ENCODE data around the gene OR7A10.

DNA sequence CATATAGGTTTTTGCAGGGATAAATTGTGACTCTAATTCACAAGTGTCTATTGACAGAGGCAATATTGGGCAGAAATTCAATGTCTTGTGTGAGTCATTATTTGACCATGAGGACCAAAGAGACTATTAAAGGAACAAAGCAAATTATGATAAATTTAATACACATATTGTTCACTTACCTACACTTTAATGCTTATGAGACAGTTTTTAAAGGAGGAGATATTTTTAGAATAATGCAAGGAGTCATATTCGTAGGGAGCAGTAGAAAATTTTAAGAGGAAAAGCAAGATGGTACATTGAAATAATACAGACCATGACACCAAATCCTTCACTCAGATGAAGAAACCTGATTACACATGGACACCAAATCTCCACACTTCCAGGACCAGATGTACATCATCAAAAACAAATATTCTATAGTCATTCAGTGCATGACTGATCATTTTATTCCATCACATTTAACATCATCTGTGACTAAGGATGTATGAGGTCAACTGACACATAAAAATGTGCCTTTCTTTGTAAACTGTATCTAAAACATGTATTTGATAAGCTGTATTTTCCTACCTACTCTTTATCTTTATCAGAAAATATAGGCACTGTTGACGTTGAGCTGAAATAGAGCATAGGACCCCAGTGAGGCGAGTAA lies 41.4 kb upstream of the OR7A10 start:
- TF ChIP-seq TAF1 (IDR thresholded peaks at IDR 0.05; ENCODE audit: borderline replicate concordance, insufficient read depth, low read length) (no peak), SIN3A (IDR thresholded peaks at IDR 0.05; ENCODE audit: borderline replicate concordance, insufficient read depth, low read length) (no peak), POLR2AphosphoS5 (IDR thresholded peaks at IDR 0.05; ENCODE audit: low read depth, low read length) (no peak)
- TF ChIP-seq, protein P1, sequence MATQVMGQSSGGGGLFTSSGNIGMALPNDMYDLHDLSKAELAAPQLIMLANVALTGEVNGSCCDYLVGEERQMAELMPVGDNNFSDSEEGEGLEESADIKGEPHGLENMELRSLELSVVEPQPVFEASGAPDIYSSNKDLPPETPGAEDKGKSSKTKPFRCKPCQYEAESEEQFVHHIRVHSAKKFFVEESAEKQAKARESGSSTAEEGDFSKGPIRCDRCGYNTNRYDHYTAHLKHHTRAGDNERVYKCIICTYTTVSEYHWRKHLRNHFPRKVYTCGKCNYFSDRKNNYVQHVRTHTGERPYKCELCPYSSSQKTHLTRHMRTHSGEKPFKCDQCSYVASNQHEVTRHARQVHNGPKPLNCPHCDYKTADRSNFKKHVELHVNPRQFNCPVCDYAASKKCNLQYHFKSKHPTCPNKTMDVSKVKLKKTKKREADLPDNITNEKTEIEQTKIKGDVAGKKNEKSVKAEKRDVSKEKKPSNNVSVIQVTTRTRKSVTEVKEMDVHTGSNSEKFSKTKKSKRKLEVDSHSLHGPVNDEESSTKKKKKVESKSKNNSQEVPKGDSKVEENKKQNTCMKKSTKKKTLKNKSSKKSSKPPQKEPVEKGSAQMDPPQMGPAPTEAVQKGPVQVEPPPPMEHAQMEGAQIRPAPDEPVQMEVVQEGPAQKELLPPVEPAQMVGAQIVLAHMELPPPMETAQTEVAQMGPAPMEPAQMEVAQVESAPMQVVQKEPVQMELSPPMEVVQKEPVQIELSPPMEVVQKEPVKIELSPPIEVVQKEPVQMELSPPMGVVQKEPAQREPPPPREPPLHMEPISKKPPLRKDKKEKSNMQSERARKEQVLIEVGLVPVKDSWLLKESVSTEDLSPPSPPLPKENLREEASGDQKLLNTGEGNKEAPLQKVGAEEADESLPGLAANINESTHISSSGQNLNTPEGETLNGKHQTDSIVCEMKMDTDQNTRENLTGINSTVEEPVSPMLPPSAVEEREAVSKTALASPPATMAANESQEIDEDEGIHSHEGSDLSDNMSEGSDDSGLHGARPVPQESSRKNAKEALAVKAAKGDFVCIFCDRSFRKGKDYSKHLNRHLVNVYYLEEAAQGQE (IDR thresholded peaks at IDR 0.05; ENCODE audit: insufficient read depth in 1 of 2, low read depth in 2 of 2, low read length in 2 of 2) = no peak
